ENCODE measurements around the gene TBC1D9. TPM values are rescaled to one million over a fixed set of nuclear protein-coding genes. Genes with fewer than 3 reads are reported as not detected.

TBC1D9 gene
- total RNA-seq, 1 experiment from 2014 or later, result 9.5 TPM

- H3K79me2 ChIP-seq (ENCODE audit: insufficient read depth, low read length), result no peaks in the 10 kb centered on the region
- BruUV-seq (replicated peaks), result no TSS peak
- no peaks in the 10 kb centered on the region; the same call in 1 of the 2 replicates for H4K20me1 ChIP-seq (ENCODE audit: insufficient read depth)
- H3K9me3 ChIP-seq (ENCODE audit: control insufficient read depth in 1 of 2, insufficient read depth in 1 of 2, low read depth in 1 of 2, low read length in 2 of 2), result no peaks in the 10 kb centered on the region
- DNase-seq (ENCODE audit: low read depth, low spot score) (no peak), ATAC-seq (no peak)
- H2AFZ ChIP-seq (ENCODE audit: low read depth, low read length, poor library complexity, severe bottlenecking), result no peak overlapping the region
- H3K27ac ChIP-seq (ENCODE audit: low read depth, low read length), result no peak overlapping the region
- ChIA-PET CTCF (no interaction called here), RAD21 (ENCODE audit: low non-redundant PET in 1 of 2, low total read pairs in 2 of 2, uncharacterized antibody in 2 of 2, unreplicated experiment in 2 of 2) (no interaction called here), POLR2A (no interaction called here)
- TF ChIP-seq FOSL1 (IDR thresholded peaks at IDR 0.05; ENCODE audit: low read depth) (no peak), EGR1 (IDR thresholded peaks at IDR 0.05; ENCODE audit: low read depth) (no peak), POLR2AphosphoS5 (IDR thresholded peaks at IDR 0.05; ENCODE audit: low read depth, low read length) (no peak), YY1 (IDR thresholded peaks at IDR 0.05; ENCODE audit: extremely low read depth, insufficient replicate concordance, low read depth, low read length) (no peak), EZH2phosphoT487 (IDR thresholded peaks at IDR 0.05; ENCODE audit: borderline replicate concordance) (no peak)
- TF ChIP-seq, protein P1, sequence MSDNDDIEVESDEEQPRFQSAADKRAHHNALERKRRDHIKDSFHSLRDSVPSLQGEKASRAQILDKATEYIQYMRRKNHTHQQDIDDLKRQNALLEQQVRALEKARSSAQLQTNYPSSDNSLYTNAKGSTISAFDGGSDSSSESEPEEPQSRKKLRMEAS (IDR thresholded peaks at IDR 0.05), result no peak
- no peak overlapping the region for H3K4me3 ChIP-seq (replicated peaks in 1 of 2; ENCODE audit: low read depth in 1 of 2, low read length in 2 of 2)
- H3K27me3 ChIP-seq (ENCODE audit: insufficient read depth, low read length), result no peaks in the 10 kb centered on the region
- no peaks in the 10 kb centered on the region for H3K36me3 ChIP-seq (ENCODE audit: control insufficient read depth in 1 of 2, insufficient read depth in 2 of 2, low read length in 2 of 2)
- H3K4me2 ChIP-seq (ENCODE audit: low read length), result no peak overlapping the region
- intact Hi-C loops (cut with micrococcal nuclease), result no loop called here
- no peak overlapping the region for H3K9ac ChIP-seq (ENCODE audit: low read length)
- H3K4me1 ChIP-seq (ENCODE audit: control insufficient read depth in 1 of 2, insufficient read depth in 2 of 2, low read length in 2 of 2), result no peaks in the 10 kb centered on the region
- H3K9me2 ChIP-seq (ENCODE audit: insufficient read depth), result no peaks in the 10 kb centered on the region
Measured at GRCh38 chr4:140695483-140695882, 60.7 kb downstream of the TBC1D9 start.

DNA sequence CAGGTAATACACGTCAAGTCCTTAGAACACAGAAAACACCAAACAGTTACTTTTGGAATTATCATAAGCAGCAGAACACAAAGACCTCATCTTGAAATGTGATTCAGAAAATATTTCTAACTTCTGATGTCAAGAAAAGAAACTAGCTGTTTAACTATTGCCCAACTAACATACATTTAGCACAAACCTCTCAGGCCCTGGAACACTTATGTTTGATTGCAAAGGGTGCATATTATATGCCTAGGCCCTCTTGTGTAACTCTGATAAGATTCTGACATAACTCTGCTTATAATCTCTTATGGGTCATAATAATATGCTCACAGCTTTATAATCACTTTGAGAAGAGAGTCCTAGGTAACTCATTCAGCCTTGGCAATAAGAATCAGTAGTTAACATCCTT, 62.6 kb downstream of the TBC1D9 start:
- ATAC-seq (no peak), DNase-seq (ENCODE audit: low read depth, low spot score) (no peak)
- no peak overlapping the region for H3K4me3 ChIP-seq (replicated peaks in 1 of 2; ENCODE audit: low read depth in 1 of 2, low read length in 2 of 2)
- H3K4me2 ChIP-seq (ENCODE audit: low read length), result no peak overlapping the region
- H2AFZ ChIP-seq (ENCODE audit: low read depth, low read length, poor library complexity, severe bottlenecking), result no peak overlapping the region
- no peaks in the 10 kb centered on the region; the same call in 1 of the 2 replicates for H4K20me1 ChIP-seq (ENCODE audit: insufficient read depth)
- no peaks in the 10 kb centered on the region for H3K27me3 ChIP-seq (ENCODE audit: insufficient read depth, low read length)
- no peaks in the 10 kb centered on the region for H3K9me3 ChIP-seq (ENCODE audit: control insufficient read depth in 1 of 2, insufficient read depth in 1 of 2, low read depth in 1 of 2, low read length in 2 of 2)
- H3K79me2 ChIP-seq (ENCODE audit: insufficient read depth, low read length), result no peaks in the 10 kb centered on the region
- POLR2A ChIA-PET, result no interaction called here
- no peaks in the 10 kb centered on the region for H3K36me3 ChIP-seq (ENCODE audit: control insufficient read depth in 1 of 2, insufficient read depth in 2 of 2, low read length in 2 of 2)
- intact Hi-C loops (cut with micrococcal nuclease), result no loop called here
- no peak overlapping the region for H3K9ac ChIP-seq (ENCODE audit: low read length)
- RAD21 ChIA-PET (ENCODE audit: low non-redundant PET in 1 of 2, low total read pairs in 2 of 2, uncharacterized antibody in 2 of 2, unreplicated experiment in 2 of 2), result no interaction called here
- BruUV-seq (replicated peaks), result no TSS peak
- no peaks in the 10 kb centered on the region for H3K4me1 ChIP-seq (ENCODE audit: control insufficient read depth in 1 of 2, insufficient read depth in 2 of 2, low read length in 2 of 2)
- no peaks in the 10 kb centered on the region for H3K9me2 ChIP-seq (ENCODE audit: insufficient read depth)
- CTCF ChIA-PET, result no interaction called here
- TF ChIP-seq, protein P2, sequence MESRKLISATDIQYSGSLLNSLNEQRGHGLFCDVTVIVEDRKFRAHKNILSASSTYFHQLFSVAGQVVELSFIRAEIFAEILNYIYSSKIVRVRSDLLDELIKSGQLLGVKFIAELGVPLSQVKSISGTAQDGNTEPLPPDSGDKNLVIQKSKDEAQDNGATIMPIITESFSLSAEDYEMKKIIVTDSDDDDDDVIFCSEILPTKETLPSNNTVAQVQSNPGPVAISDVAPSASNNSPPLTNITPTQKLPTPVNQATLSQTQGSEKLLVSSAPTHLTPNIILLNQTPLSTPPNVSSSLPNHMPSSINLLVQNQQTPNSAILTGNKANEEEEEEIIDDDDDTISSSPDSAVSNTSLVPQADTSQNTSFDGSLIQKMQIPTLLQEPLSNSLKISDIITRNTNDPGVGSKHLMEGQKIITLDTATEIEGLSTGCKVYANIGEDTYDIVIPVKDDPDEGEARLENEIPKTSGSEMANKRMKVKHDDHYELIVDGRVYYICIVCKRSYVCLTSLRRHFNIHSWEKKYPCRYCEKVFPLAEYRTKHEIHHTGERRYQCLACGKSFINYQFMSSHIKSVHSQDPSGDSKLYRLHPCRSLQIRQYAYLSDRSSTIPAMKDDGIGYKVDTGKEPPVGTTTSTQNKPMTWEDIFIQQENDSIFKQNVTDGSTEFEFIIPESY (IDR thresholded peaks at IDR 0.05; ENCODE audit: extremely low read depth, insufficient replicate concordance, low read length), result no peak
- no peak for TF ChIP-seq CEBPB (IDR thresholded peaks at IDR 0.05; ENCODE audit: low read depth)
- no peak for TF ChIP-seq ATF3 (IDR thresholded peaks at IDR 0.05)
- TF ChIP-seq SIN3A (IDR thresholded peaks at IDR 0.05; ENCODE audit: low read depth), result no peak
- no peak for TF ChIP-seq CBX3 (IDR thresholded peaks at IDR 0.05; ENCODE audit: low read depth)
- no peak for TF ChIP-seq RAD21 (IDR thresholded peaks at IDR 0.05; ENCODE audit: low read depth)
- no peak for TF ChIP-seq YY1 (IDR thresholded peaks at IDR 0.05; ENCODE audit: extremely low read depth, insufficient replicate concordance, low read depth, low read length)
- no peak for TF ChIP-seq POLR2AphosphoS5 (IDR thresholded peaks at IDR 0.05; ENCODE audit: low read depth, low read length)
- no peak for TF ChIP-seq TCF7L2 (IDR thresholded peaks at IDR 0.05; ENCODE audit: borderline replicate concordance, extremely low read depth, insufficient read depth, insufficient read length)
- no peak for TF ChIP-seq EZH2 (IDR thresholded peaks at IDR 0.05)
- TF ChIP-seq ELF1 (IDR thresholded peaks at IDR 0.05; ENCODE audit: borderline replicate concordance, low read depth), result no peak
- TF ChIP-seq CTCF (IDR thresholded peaks at IDR 0.05 in 2 of 3, conservative IDR thresholded peaks at IDR 0.05 in 1 of 3; ENCODE audit: borderline replicate concordance in 1 of 3, insufficient read depth in 1 of 3, low read depth in 2 of 3, low read length in 2 of 3), result no peak
- TF ChIP-seq EGR1 (IDR thresholded peaks at IDR 0.05; ENCODE audit: low read depth), result no peak
- no peak for TF ChIP-seq ZFX (IDR thresholded peaks at IDR 0.05)
- no peak overlapping the region for H3K27ac ChIP-seq (ENCODE audit: low read depth, low read length)
